ENCODE measurements around the gene C13orf46. TPM values are rescaled to one million over a fixed set of nuclear protein-coding genes. Genes with fewer than 3 reads are reported as not detected.
A peak's percentile ranks its signal among the peaks of the same experiment; 100 is the strongest.

Gene C13orf46
- total RNA-seq, 1 donor, result 0.27 TPM

- no peak for DNase-seq (ENCODE audit: low read depth)
- no peak overlapping the region for H3K4me3 ChIP-seq (ENCODE audit: low read depth, low read length)
These were observed 7.7 kb downstream of the C13orf46 start for GRCh38 chr13:113965968-113966884.

GRCh38 chr13:113965383-113965874 is 8.4 kb downstream of the C13orf46 start:
- no peak overlapping the region for H3K4me3 ChIP-seq (ENCODE audit: low read depth, low read length)
- TF ChIP-seq CTCF (IDR thresholded peaks at IDR 0.05; ENCODE audit: insufficient read depth, low read length), result no peak
- no peak for DNase-seq (ENCODE audit: low read depth)

More at GRCh38 chr13:113965968-113966884, 7.7 kb downstream of the C13orf46 start:
- no peak for TF ChIP-seq CTCF (IDR thresholded peaks at IDR 0.05; ENCODE audit: insufficient read depth, low read length)

- no peak for DNase-seq (ENCODE audit: low read depth)
- no peak overlapping the region for H3K4me3 ChIP-seq (ENCODE audit: low read depth, low read length)
- TF ChIP-seq CTCF (IDR thresholded peaks at IDR 0.05; ENCODE audit: insufficient read depth, low read length), result no peak
These were observed 9.5 kb downstream of the C13orf46 start for GRCh38 chr13:113964251-113964995.

GRCh38 chr13:113963376-113963775 is 10.5 kb downstream of the C13orf46 start:
- no peak for TF ChIP-seq CTCF (IDR thresholded peaks at IDR 0.05; ENCODE audit: insufficient read depth, low read length)
- DNase-seq (ENCODE audit: low read depth), result no peak
- no peak overlapping the region for H3K4me3 ChIP-seq (ENCODE audit: low read depth, low read length)

- no peak for DNase-seq (ENCODE audit: low read depth)
- no peak for TF ChIP-seq CTCF (IDR thresholded peaks at IDR 0.05; ENCODE audit: insufficient read depth, low read length)
- no peak overlapping the region for H3K4me3 ChIP-seq (ENCODE audit: low read depth, low read length)
These were observed 10.9 kb downstream of the C13orf46 start for GRCh38 chr13:113962975-113963374.

GRCh38 chr13:113962386-113962785 is 11.5 kb downstream of the C13orf46 start:
- peak; percentile 22 for DNase-seq (ENCODE audit: low read depth)
- TF ChIP-seq CTCF (IDR thresholded peaks at IDR 0.05; ENCODE audit: insufficient read depth, low read length), result no peak
- no peak overlapping the region for H3K4me3 ChIP-seq (ENCODE audit: low read depth, low read length)

Data from fibroblast of the aortic adventitia (primary cell).